OCI-LY1 (cell line): ENCODE results near the gene USP22.
A peak's percentile ranks its signal among the peaks of the same experiment; 100 is the strongest.

Experiments
- H2AFZ ChIP-seq: fragments of 200-600 bp; sonication (generic), shearing (Covaris generic); 2 replicates; pipeline ENCODE4 v1.6.0; 2014; ENCODE audit warnings: antibody characterized with exemption, mild to moderate bottlenecking, low read length
- H3F3A ChIP-seq: fragments of 200-600 bp; sonication (generic), shearing (Covaris generic); 2 replicates; pipeline ENCODE4 v1.6.0; 2014; ENCODE audit warnings: mild to moderate bottlenecking, antibody characterized with exemption, low read length, moderate library complexity; ENCODE audit not compliant: insufficient read depth
- H3K27ac ChIP-seq: fragments of 200-600 bp; sonication (generic); 2 replicates; pipeline ENCODE4 v1.5.1; 2014; ENCODE audit warnings: low read length, mixed run types, mild to moderate bottlenecking, low read depth; ENCODE audit not compliant: poor library complexity, severe bottlenecking
- H3K27me3 ChIP-seq: fragments of 200-600 bp; sonication (generic); 2 replicates; pipeline ENCODE4 v1.6.0; 2014; ENCODE audit warnings: antibody characterized with exemption, mild to moderate bottlenecking, low read length, moderate library complexity; ENCODE audit not compliant: insufficient read depth
- H3K36me3 ChIP-seq: fragments of 200-600 bp; sonication (generic); 2 replicates; pipeline ENCODE4 v1.6.1; 2014; ENCODE audit warnings: mild to moderate bottlenecking, antibody characterized with exemption, low read length, moderate library complexity, mixed read lengths; ENCODE audit not compliant: insufficient read depth
- H3K4me1 ChIP-seq: fragments of 200-600 bp; sonication (generic); 2 replicates; pipeline ENCODE4 v1.5.1; 2014; ENCODE audit warnings: mild to moderate bottlenecking, low read length, moderate library complexity; ENCODE audit not compliant: insufficient read depth, severe bottlenecking
- H3K4me2 ChIP-seq: fragments of 200-600 bp; sonication (generic), shearing (Covaris generic); 2 replicates; pipeline ENCODE4 v1.6.1; 2014; ENCODE audit warnings: low read length
- H3K4me3 ChIP-seq: fragments of 200-600 bp; sonication (generic); 2 replicates; pipeline ENCODE4 v1.5.1; 2014; ENCODE audit warnings: low read length, low read depth, mild to moderate bottlenecking, mixed read lengths; ENCODE audit not compliant: poor library complexity, severe bottlenecking
- H3K79me2 ChIP-seq: fragments of 200-600 bp; shearing (Covaris generic); 2 replicates; pipeline ENCODE4 v1.6.1; 2016; ENCODE audit warnings: mixed run types, low read length, mixed read lengths; ENCODE audit not compliant: insufficient read depth
- H3K9ac ChIP-seq: fragments of 200-600 bp; sonication (generic), shearing (Covaris generic); 2 replicates; pipeline ENCODE4 v1.6.1; 2014; ENCODE audit warnings: mild to moderate bottlenecking, low read length, mixed read lengths
- H3K9me2 ChIP-seq: fragments of 200-600 bp; sonication (generic), shearing (Covaris generic); 2 replicates; pipeline ENCODE4 v1.6.1; 2014; ENCODE audit warnings: low read depth, mild to moderate bottlenecking, low read length, mixed read lengths
- H3K9me3 ChIP-seq: fragments of 200-600 bp; shearing (Covaris generic); 2 replicates; pipeline ENCODE4 v1.6.1; 2014; ENCODE audit warnings: low read length, mixed read lengths
- H4K20me1 ChIP-seq: fragments of 200-600 bp; sonication (generic), shearing (Covaris generic); 2 replicates; pipeline ENCODE4 v1.6.0; 2016; ENCODE audit warnings: mild to moderate bottlenecking, low read length; ENCODE audit not compliant: insufficient read depth
- CTCF ChIP-seq: fragments of 200-600 bp; sonication (generic), shearing (Covaris generic); IDR thresholded peaks from 2 replicates; pipeline ENCODE4 v1.5.1; 2017; ENCODE audit warnings: mild to moderate bottlenecking, antibody characterized with exemption, low read length, moderate library complexity, mixed read lengths
- EZH2 ChIP-seq: fragments of 200-600 bp; sonication (generic), shearing (Covaris generic); IDR thresholded peaks from 2 replicates; pipeline ENCODE4 v1.8.0; 2017; ENCODE audit warnings: borderline replicate concordance, mixed run types, mild to moderate bottlenecking, antibody characterized with exemption, low read length, moderate library complexity, mixed read lengths

The USP22 gene

GRCh38 chr17:21034340-21035235 is 8.2 kb downstream of the USP22 start:
- Histone ChIP-seq H3K27me3 (no peaks in the 10 kb centered on the region), H3K36me3 (peaks cover 56% of the 10 kb centered on the region), H3F3A (no peaks in the 10 kb centered on the region), H3K4me2 (peak overlapping the region; percentile 46), H3K79me2 (peaks cover 97% of the 10 kb centered on the region), H3K4me1 (peaks cover 44% of the 10 kb centered on the region), H3K9me2 (no peaks in the 10 kb centered on the region), H3K4me3 (peak overlapping the region; percentile 4), H2AFZ (no peak overlapping the region), H3K9me3 (no peaks in the 10 kb centered on the region), H3K27ac (no peak overlapping the region), H4K20me1 (peaks cover 12% of the 10 kb centered on the region), H3K9ac (no peak overlapping the region)
- TF ChIP-seq CTCF (no peak), EZH2 (no peak)

- Histone ChIP-seq H3K4me3 (no peak overlapping the region), H3K27ac (no peak overlapping the region), H3F3A (no peaks in the 10 kb centered on the region), H3K27me3 (no peaks in the 10 kb centered on the region), H3K9me2 (no peaks in the 10 kb centered on the region), H3K4me1 (peaks cover 39% of the 10 kb centered on the region), H2AFZ (no peak overlapping the region), H3K36me3 (peaks cover 65% of the 10 kb centered on the region), H3K9ac (no peak overlapping the region), H4K20me1 (peaks cover 24% of the 10 kb centered on the region), H3K9me3 (no peaks in the 10 kb centered on the region), H3K79me2 (peaks cover 99% of the 10 kb centered on the region), H3K4me2 (no peak overlapping the region)
- TF ChIP-seq CTCF (no peak), EZH2 (no peak)
These were observed 9.5 kb downstream of the USP22 start for GRCh38 chr17:21033350-21033749.

- H3K4me2 ChIP-seq, result no peak overlapping the region
- H3K4me1 ChIP-seq, result peaks cover 30% of the 10 kb centered on the region
- H3K27me3 ChIP-seq, result no peaks in the 10 kb centered on the region
- H3K9ac ChIP-seq, result no peak overlapping the region
- no peaks in the 10 kb centered on the region for H3K9me3 ChIP-seq
- H3K9me2 ChIP-seq, result no peaks in the 10 kb centered on the region
- peaks cover 23% of the 10 kb centered on the region for H4K20me1 ChIP-seq
- H3F3A ChIP-seq, result no peaks in the 10 kb centered on the region
- H3K36me3 ChIP-seq, result peaks cover 67% of the 10 kb centered on the region
- H3K27ac ChIP-seq, result no peak overlapping the region
- H2AFZ ChIP-seq, result no peak overlapping the region
- H3K4me3 ChIP-seq, result no peak overlapping the region
- TF ChIP-seq CTCF, result no peak
- TF ChIP-seq EZH2, result no peak
- peaks cover 97% of the 10 kb centered on the region for H3K79me2 ChIP-seq
These were observed 10.9 kb downstream of the USP22 start for GRCh38 chr17:21031756-21032396.
